ENCODE measurements around the gene NSD2.

The NSD2 gene

GRCh38 chr4:1938027-1938426 is 66.8 kb downstream of the NSD2 start:
- peak; percentile 49 for DNase-seq (ENCODE audit: low read depth)
- no peak for TF ChIP-seq CTCF (conservative IDR thresholded peaks at IDR 0.05; ENCODE audit: control insufficient read depth, insufficient read depth, low read depth, low read length)
- no peak overlapping the region for H3K4me3 ChIP-seq (ENCODE audit: control insufficient read depth, low read depth, low read length)

DNA sequence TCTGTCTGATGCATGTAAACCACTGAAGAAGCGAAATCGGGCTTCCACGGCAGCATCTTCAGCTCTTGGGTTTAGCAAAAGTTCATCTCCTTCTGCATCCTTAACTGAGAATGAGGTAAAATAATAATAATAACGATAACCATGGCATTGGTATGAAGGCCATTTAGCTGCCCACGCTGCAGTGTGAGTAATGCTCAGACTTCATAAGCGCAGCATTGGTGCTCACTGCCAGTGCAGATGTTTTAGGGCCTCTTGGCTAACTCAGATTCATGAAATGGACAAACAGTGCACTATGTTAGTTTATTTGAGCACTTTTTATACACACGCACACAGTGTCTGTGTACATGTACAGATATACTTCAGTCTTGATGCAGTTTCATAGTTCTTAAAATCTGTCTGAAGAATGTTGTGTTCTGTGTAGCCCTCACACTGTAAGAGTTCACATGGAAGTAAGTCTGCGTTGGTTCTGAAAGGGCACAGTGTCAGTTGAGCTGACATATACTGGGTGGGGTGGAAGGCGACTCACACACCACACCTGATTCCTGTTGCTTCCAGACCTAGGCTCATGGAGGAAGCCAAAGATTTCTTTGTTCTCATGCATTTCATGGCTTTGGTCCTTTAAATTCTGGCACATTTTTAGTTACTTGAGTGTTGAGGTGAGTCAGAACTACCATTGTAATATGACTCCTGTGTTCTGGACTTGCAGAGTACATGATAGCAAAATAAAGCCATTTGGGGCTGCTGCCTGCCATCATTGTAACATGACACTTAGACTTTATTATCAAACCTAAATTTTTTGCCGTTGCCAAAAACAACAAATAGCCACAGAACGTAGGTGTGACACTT is 68.7 kb downstream of the NSD2 start:
- peak; percentile 94 for DNase-seq (ENCODE audit: low read depth)
- no peak for TF ChIP-seq CTCF (conservative IDR thresholded peaks at IDR 0.05; ENCODE audit: control insufficient read depth, insufficient read depth, low read depth, low read length)
- H3K4me3 ChIP-seq (ENCODE audit: control insufficient read depth, low read depth, low read length), result peak overlapping the region; percentile 6

DNA sequence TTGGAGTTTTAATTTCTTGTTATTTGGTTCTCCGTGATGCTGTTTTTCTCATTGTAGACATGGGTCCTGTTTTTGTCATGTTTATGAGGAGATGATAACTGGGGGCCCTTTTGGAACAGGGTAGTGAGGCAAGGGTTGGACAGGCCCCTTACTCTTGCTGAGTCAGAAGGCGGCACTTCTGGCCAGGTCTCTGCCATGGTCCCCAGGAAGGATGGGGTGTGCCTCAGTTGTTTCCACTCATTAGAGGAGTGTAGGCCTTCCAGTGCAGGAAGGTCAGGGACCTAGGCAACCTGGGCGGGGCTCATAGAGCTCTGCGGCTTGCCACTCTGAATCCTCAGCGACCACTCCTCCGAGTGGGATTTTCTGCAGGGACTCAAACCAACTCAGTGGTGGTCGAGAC is 69.4 kb downstream of the NSD2 start:
- TF ChIP-seq CTCF (conservative IDR thresholded peaks at IDR 0.05; ENCODE audit: control insufficient read depth, insufficient read depth, low read depth, low read length), result no peak

DNA sequence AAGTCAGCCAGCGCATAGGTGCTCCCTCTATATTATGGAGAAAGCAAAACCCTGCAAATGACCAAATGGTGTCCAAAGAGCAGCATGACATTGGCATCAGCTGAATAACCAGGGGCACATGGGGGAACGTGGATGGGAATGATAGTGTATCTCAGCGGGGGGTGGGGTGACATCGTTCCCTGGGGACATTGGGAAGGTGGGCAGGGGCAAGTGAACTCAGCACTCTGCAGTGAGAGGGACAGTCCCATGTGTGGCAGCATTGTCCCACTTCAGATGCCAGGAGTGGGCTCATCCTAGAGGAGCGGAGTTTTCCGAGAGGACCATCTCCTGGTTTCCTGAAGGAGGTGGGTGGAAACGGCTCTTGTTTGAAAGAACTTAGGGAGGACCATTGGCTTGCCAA is 72.7 kb downstream of the NSD2 start:
- TF ChIP-seq CTCF (conservative IDR thresholded peaks at IDR 0.05; ENCODE audit: control insufficient read depth, insufficient read depth, low read depth, low read length), result no peak
- no peak overlapping the region for H3K4me3 ChIP-seq (ENCODE audit: control insufficient read depth, low read depth, low read length)
- no peak for DNase-seq (ENCODE audit: low read depth)

More for the DNA sequence above, 69.4 kb downstream of the NSD2 start:
- no peak for DNase-seq (ENCODE audit: low read depth)
- H3K4me3 ChIP-seq (ENCODE audit: control insufficient read depth, low read depth, low read length), result peak overlapping the region; percentile 6

DNA sequence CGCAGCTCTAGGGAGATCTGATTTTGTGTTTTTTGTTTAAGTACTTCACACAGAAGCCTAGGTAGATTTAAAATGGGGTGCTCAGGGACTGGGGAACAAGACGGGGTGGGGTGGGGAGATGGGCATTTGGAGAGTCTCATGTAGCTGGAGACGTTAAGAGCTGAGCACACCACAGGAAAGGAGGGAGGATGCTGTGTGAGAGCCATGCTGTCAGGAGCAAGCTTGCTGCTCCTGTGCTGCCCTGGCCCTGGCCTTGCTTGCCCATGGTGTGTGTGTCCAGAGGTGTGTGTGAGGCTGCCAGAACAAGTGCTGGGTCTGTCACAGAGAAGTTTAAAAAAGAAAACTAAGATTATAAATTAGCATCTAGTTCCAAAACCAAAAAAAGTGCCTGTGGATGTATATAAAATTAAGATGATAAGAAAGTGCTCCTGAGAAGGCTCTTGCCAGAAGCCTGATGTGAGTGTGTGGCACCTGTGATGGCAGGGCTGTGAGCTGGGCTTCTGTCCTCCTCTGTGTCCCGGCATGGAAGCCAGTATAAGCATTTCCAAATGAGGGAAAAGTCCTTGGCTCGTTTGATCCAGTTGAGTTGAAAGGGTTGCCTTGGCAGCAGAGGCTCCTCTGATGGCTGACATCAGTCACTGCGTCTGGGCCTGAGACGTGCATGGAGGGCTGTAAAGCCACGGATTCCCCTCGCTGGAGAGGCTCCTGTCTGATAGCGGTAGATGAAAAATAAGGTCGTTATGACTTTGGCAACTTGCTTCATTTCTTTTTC is 74.1 kb downstream of the NSD2 start:
- TF ChIP-seq CTCF (conservative IDR thresholded peaks at IDR 0.05; ENCODE audit: control insufficient read depth, insufficient read depth, low read depth, low read length), result no peak
- no peak for DNase-seq (ENCODE audit: low read depth)
- no peak overlapping the region for H3K4me3 ChIP-seq (ENCODE audit: control insufficient read depth, low read depth, low read length)

DNA sequence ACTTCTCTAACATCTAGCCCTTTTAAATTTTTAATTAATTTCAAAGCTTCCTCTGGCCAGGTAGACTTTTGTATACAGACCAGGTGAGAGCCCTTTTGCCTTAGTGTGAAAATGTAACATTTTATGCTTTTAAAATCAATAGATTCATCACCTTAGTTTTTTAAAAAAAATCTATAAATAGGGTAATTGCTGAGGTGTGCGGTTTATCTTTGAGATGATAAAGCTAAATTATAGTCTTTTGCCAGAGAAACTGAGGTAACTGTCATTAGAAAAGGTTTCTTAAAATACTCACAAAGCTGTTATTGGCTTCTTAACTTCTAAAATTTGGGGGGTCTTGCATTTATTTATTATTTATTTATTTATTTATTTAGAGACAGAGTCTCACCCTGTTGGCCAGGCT is 74.7 kb downstream of the NSD2 start:
- DNase-seq (ENCODE audit: low read depth), result no peak
- TF ChIP-seq CTCF (conservative IDR thresholded peaks at IDR 0.05; ENCODE audit: control insufficient read depth, insufficient read depth, low read depth, low read length), result no peak
- no peak overlapping the region for H3K4me3 ChIP-seq (ENCODE audit: control insufficient read depth, low read depth, low read length)

All from fibroblast of mammary gland (primary cell).